ENCODE measurements around the gene ATG7.

- no peak for TF ChIP-seq CTCF (conservative IDR thresholded peaks at IDR 0.05)
- no peak for TF ChIP-seq EZH2 (IDR thresholded peaks at IDR 0.05; ENCODE audit: low read depth)
Observed at GRCh38 chr3:11291808-11292207, 19.6 kb downstream of the ATG7 start.

Measured in PC-9 (cell line).